GM12878 (cell line): ENCODE results near the gene ABCA9. TPM values are rescaled to one million over a fixed set of nuclear protein-coding genes. Genes with fewer than 3 reads are reported as not detected.

Experiments used
- ATAC-seq: fragments of 200-7000 bp; cut with Tn5 transposase; 3 replicates; pipeline ENCODE4 v1.9.1; 2020; ENCODE audit warnings: mild to moderate bottlenecking, moderate library complexity
- BruUV-seq: library from RNA; stranded (reverse); fragments of 400-500 nt; replicated peaks from 2 replicates; lab custom pipeline; 2021; lab: Mats Ljungman, UMichigan
- CTCF ChIA-PET: fragments of 300-600 bp; sonication (Branson Sonifier 250); formaldehyde crosslinking; extraction: SDS; loops from one replicate; lab custom pipeline; 2021; ENCODE audit warnings: inconsistent platforms; lab: Yijun Ruan, JAX
- POLR2A ChIA-PET: fragments of 350-600 bp; formaldehyde crosslinking; extraction: SDS; loops from one replicate; lab custom pipeline; 2021; ENCODE audit warnings: inconsistent platforms; lab: Charles Lee
- RAD21 ChIA-PET: fragments of 300-600 bp; sonication (Branson Sonifier 250); formaldehyde crosslinking; loops from one replicate; lab custom pipeline; 2023; ENCODE audit warnings: antibody characterized with exemption; ENCODE audit not compliant: unreplicated experiment; lab: Charles Lee
- SMC1A ChIA-PET: fragments of 300-600 bp; sonication (Branson Sonifier 250); formaldehyde crosslinking; loops from one replicate; lab custom pipeline; 2023; ENCODE audit not compliant: unreplicated experiment, uncharacterized antibody; lab: Charles Lee
- DNase-seq: peaks from one replicate; pipeline ENCODE4 v3.0.0-alpha.2; 2011; ENCODE audit warnings: low read depth, low spot score
- FAIRE-seq: peaks from 3 replicates; lab custom pipeline; 2011; peaks lifted over from hg19 to GRCh38; lab: Jason Lieb, UNC
- H2AFZ ChIP-seq: 2 replicates; pipeline ENCODE4 v1.6.0; 2011; ENCODE audit warnings: low read depth, low read length, control low read depth; ENCODE audit not compliant: control insufficient read depth
- H3K27ac ChIP-seq: 2 replicates; pipeline ENCODE4 v1.5.1; 2011; ENCODE audit warnings: control low read depth; ENCODE audit not compliant: control insufficient read depth, insufficient read depth
- H3K27me3 ChIP-seq, 2 experiments: replicated peaks in 1 of 2; 2 replicates each; pipeline versions ENCODE4 v1.6.0 to v1.6.1; 2011; ENCODE audit warnings: low read length in 1 of 2; ENCODE audit not compliant: control insufficient read depth in 2 of 2, insufficient read depth in 2 of 2
- H3K36me3 ChIP-seq, 2 experiments: 2 replicates each; pipeline ENCODE4 v1.5.1; 2011; ENCODE audit warnings: low read length in 1 of 2; ENCODE audit not compliant: control insufficient read depth in 2 of 2, insufficient read depth in 2 of 2
- H3K4me1 ChIP-seq: 2 replicates; pipeline ENCODE4 v1.6.1; 2011; ENCODE audit warnings: mild to moderate bottlenecking, low read length, moderate library complexity, mixed read lengths; ENCODE audit not compliant: control insufficient read depth, insufficient read depth
- H3K4me2 ChIP-seq: 2 replicates; pipeline ENCODE4 v1.6.0; 2011; ENCODE audit warnings: control low read depth; ENCODE audit not compliant: control insufficient read depth, insufficient read depth
- H3K4me3 ChIP-seq: fragments of 200-600 bp; sonication (generic); 2 replicates; pipeline ENCODE4 v1.5.1; 2016
- H3K79me2 ChIP-seq: 2 replicates; pipeline ENCODE4 v1.6.0; 2011; ENCODE audit warnings: low read length; ENCODE audit not compliant: control insufficient read depth, insufficient read depth
- H3K9ac ChIP-seq: 2 replicates; pipeline ENCODE4 v1.8.0; 2011; ENCODE audit warnings: low read length, control low read depth, mixed read lengths; ENCODE audit not compliant: control insufficient read depth, insufficient read depth
- H3K9me3 ChIP-seq: replicated peaks from 3 replicates; pipeline ENCODE4 v1.5.1; 2011; ENCODE audit warnings: mild to moderate bottlenecking, low read length; ENCODE audit not compliant: control insufficient read depth, insufficient read depth
- H4K20me1 ChIP-seq: 2 replicates; pipeline ENCODE4 v1.6.0; 2011; ENCODE audit not compliant: control insufficient read depth, insufficient read depth
- BACH1 ChIP-seq: fragments of 450-650 bp; IDR thresholded peaks from 2 replicates; pipeline ENCODE4 v1.6.1; 2017; ENCODE audit warnings: mild to moderate bottlenecking, borderline replicate concordance
- BCL11A ChIP-seq: IDR thresholded peaks from 2 replicates; pipeline ENCODE4 v1.6.1; 2011; ENCODE audit warnings: low read depth, low read length
- CHD4 ChIP-seq: fragments of 200-600 bp; sonication (generic); IDR thresholded peaks from 2 replicates; pipeline ENCODE4 v1.6.1; 2016; ENCODE audit warnings: mild to moderate bottlenecking
- E2F8 ChIP-seq: fragments of 450-650 bp; IDR thresholded peaks from 2 replicates; pipeline ENCODE4 v1.6.1; 2018; ENCODE audit warnings: mild to moderate bottlenecking, low read depth, moderate library complexity; ENCODE audit not compliant: partially characterized antibody
- FOXM1 ChIP-seq: IDR thresholded peaks from 2 replicates; pipeline ENCODE4 v1.6.1; 2012; ENCODE audit warnings: low read depth, mild to moderate bottlenecking, inconsistent platforms, low read length, moderate library complexity
- HDAC6 ChIP-seq: fragments of 200-600 bp; sonication (generic); IDR thresholded peaks from one replicate; pipeline ENCODE4 v1.8.0; 2017; ENCODE audit warnings: antibody characterized with exemption; ENCODE audit not compliant: unreplicated experiment
- HSF1 ChIP-seq: fragments of 150-350 bp; IDR thresholded peaks from 2 replicates; pipeline ENCODE4 v1.6.1; 2014; ENCODE audit warnings: mild to moderate bottlenecking, low read depth, low read length
- IKZF1 ChIP-seq: fragments of 450-650 bp; conservative IDR thresholded peaks from 2 replicates; pipeline ENCODE4 v1.6.1; 2017; ENCODE audit warnings: antibody characterized with exemption, mild to moderate bottlenecking
- IRF5 ChIP-seq: fragments of 450-650 bp; IDR thresholded peaks from 2 replicates; pipeline ENCODE4 v1.6.1; 2017; ENCODE audit warnings: borderline replicate concordance
- MXI1 ChIP-seq: fragments of 150-350 bp; IDR thresholded peaks from 2 replicates; pipeline ENCODE4 v1.6.1; 2011; ENCODE audit warnings: low read depth, mild to moderate bottlenecking, inconsistent platforms, low read length, improper control_type of control experiment
- RAD51 ChIP-seq: fragments of 450-650 bp; IDR thresholded peaks from 2 replicates; pipeline ENCODE4 v1.6.1; 2016; ENCODE audit warnings: moderate library complexity, mild to moderate bottlenecking, inconsistent platforms
- SIX5 ChIP-seq: IDR thresholded peaks from 2 replicates; pipeline ENCODE4 v1.6.1; 2011; ENCODE audit warnings: mild to moderate bottlenecking, low read depth, low read length, moderate library complexity; ENCODE audit not compliant: severe bottlenecking
- SREBF1 ChIP-seq: IDR thresholded peaks from 2 replicates; pipeline ENCODE4 v1.6.1; 2012; ENCODE audit warnings: mild to moderate bottlenecking, low read length
- STAT1 ChIP-seq: fragments of 450-650 bp; conservative IDR thresholded peaks from 2 replicates; pipeline ENCODE4 v1.6.1; 2014; ENCODE audit warnings: antibody characterized with exemption, mild to moderate bottlenecking
- USF1 ChIP-seq: IDR thresholded peaks from 2 replicates; pipeline ENCODE4 v1.6.1; 2011; ENCODE audit warnings: borderline replicate concordance, low read depth, mild to moderate bottlenecking, moderate library complexity, mixed read lengths, low read length; ENCODE audit not compliant: insufficient read depth; ENCODE audit errors: extremely low read length
- USF2 ChIP-seq: IDR thresholded peaks from 2 replicates; pipeline ENCODE4 v1.6.1; 2011; ENCODE audit warnings: low read depth, low read length, improper control_type of control experiment, borderline replicate concordance
- WGBS: methylation state at CpG from one replicate; pipeline ENCODE4 v1.1.6; 2016; ENCODE audit warnings: low lambda C conversion rate; ENCODE audit not compliant: insufficient replicate concordance, insufficient coverage; ENCODE audit errors: missing lambda C conversion rate; 5-methylcytosine and 5-hydroxymethylcytosine counted together
- in situ Hi-C: fragments of 300-500 bp; cut with MboI; formaldehyde crosslinking; loops from 9 replicates; pipeline ENCODE4 v1.14.3; 2018; ENCODE audit warnings: mixed read lengths
- intact Hi-C: fragments of 100-400 bp; cut with micrococcal nuclease; formaldehyde crosslinking; loops from one replicate; pipeline ENCODE4 v1.14.2; 2022; ENCODE audit not compliant: unreplicated experiment
- polyA plus RNA-seq, 11 experiments: library from polyadenylated mRNA; depleted of rRNA in 4 of 11; unstranded in 6 of 11; stranded (reverse) in 5 of 11; fragments of >200 nt; fragmentation: Nextera tagmentation in 4 of 11; fragmentation: Illumina TruSeq in 1 of 11; extraction: Ambion mirVana in 4 of 11; extraction: Trizol in 1 of 11; gene quantifications; 1 replicate in 1 of 11; 2 replicates in 10 of 11; pipeline versions ENCODE4 v1.2.1 to v1.2.3, GENCODE V29; 2011 to 2016; ENCODE audit warnings: inconsistent platforms in 2 of 11, missing spikeins in 2 of 11, low read depth in 1 of 11
- total RNA-seq, 4 experiments: library from RNA; depleted of rRNA in 3 of 4; stranded (reverse); fragments of >200 nt in 3 of 4; fragmentation: Illumina TruSeq in 1 of 4; extraction: Trizol in 1 of 4; gene quantifications; 2 replicates each; pipeline versions ENCODE4 v1.2.1 to v1.2.3, GENCODE V29; 2013 to 2021

The ABCA9 gene
- total and polyA plus RNA-seq, 10 of the 15 experiments (the other 5 are each of a cell fraction or from before 2014, with no cell fraction given), result under 0.01 to 2.9 (median 0.31) TPM

- ATAC-seq (no peak), DNase-seq (no peak), FAIRE-seq (no peak)
- intact Hi-C loops (no loop called here), in situ Hi-C loops (no loop called here)
- Histone ChIP-seq H3K79me2 (no peaks in the 10 kb centered on the region), H3K27me3 (no peaks in the 10 kb centered on the region), H2AFZ (no peak overlapping the region), H3K9me3 (no peaks in the 10 kb centered on the region; the same call in 2 of the 3 replicates), H3K36me3 (no peaks in the 10 kb centered on the region), H3K4me3 (no peak overlapping the region), H3K27ac (no peak overlapping the region), H3K4me1 (no peaks in the 10 kb centered on the region), H4K20me1 (no peaks in the 10 kb centered on the region), H3K9ac (no peak overlapping the region), H3K4me2 (no peak overlapping the region)
- ChIA-PET POLR2A (no interaction called here), RAD21 (no interaction called here), CTCF (no interaction called here), SMC1A (interaction anchor here (0.8 kb wide), 1 partner anchor 71 kb away, joined by 3 read pairs; no protein-coding TSS in a partner anchor)
- BruUV-seq, result no TSS peak
- WGBS, result 36% methylated on average over 4 of the region's 4 CpGs
- TF ChIP-seq SREBF1 (no peak), HSF1 (no peak), USF1 (no peak), BACH1 (no peak), FOXM1 (no peak), IRF5 (no peak), E2F8 (no peak), MXI1 (no peak), STAT1 (no peak), CHD4 (no peak), BCL11A (no peak), SIX5 (no peak), IKZF1 (no peak), RAD51 (no peak), USF2 (no peak), HDAC6 (no peak)
Measured at GRCh38 chr17:68963958-68964357, 96.8 kb downstream of the ABCA9 start.
